Astrocyte (in vitro differentiated cells and primary cell): Measurements from ENCODE around the gene APRT.

Source experiments
- CTCF ChIP-seq: IDR thresholded peaks from 2 replicates; pipeline ENCODE4 v1.5.1; 2011; ENCODE audit warnings: low read depth, mild to moderate bottlenecking, inconsistent platforms, low read length, moderate library complexity; ENCODE audit not compliant: insufficient read depth
- EZH2 ChIP-seq: IDR thresholded peaks from 2 replicates; pipeline ENCODE4 v1.6.1; 2012; ENCODE audit warnings: mild to moderate bottlenecking, low read length, inconsistent platforms; ENCODE audit not compliant: insufficient read depth

GRCh38 chr16:88856122-88856827 is 44.5 kb upstream of the APRT start:
- no peak for TF ChIP-seq CTCF
- no peak for TF ChIP-seq EZH2
